H9 (cell line): Measurements from ENCODE around the gene HYAL2. TPM values are rescaled to one million over a fixed set of nuclear protein-coding genes. Genes with fewer than 3 reads are reported as not detected.
A peak's percentile ranks its signal among the peaks of the same experiment; 100 is the strongest.

ENCODE experiments used
- DNase-seq: peaks from one replicate; pipeline ENCODE4 v3.0.0-alpha.2; 2017
- H2AFZ ChIP-seq: one replicate; pipeline ENCODE4 v1.6.1; 2013; ENCODE audit warnings: mild to moderate bottlenecking, low read length, control low read depth, moderate library complexity
- H2AK5ac ChIP-seq: 2 replicates; pipeline ENCODE4 v1.6.1; 2013; ENCODE audit warnings: low read length, control low read depth, mixed read lengths; ENCODE audit not compliant: insufficient read length
- H2BK120ac ChIP-seq: one replicate; pipeline ENCODE4 v1.6.1; 2013; ENCODE audit warnings: low read depth, mild to moderate bottlenecking, low read length, control low read depth, inconsistent platforms; ENCODE audit not compliant: poor library complexity, severe bottlenecking
- H2BK12ac ChIP-seq: 2 replicates; pipeline ENCODE4 v1.6.1; 2013; ENCODE audit warnings: low read length, control low read depth, mixed read lengths, low read depth; ENCODE audit not compliant: insufficient read length
- H2BK15ac ChIP-seq: 2 replicates; pipeline ENCODE4 v1.6.1; 2013; ENCODE audit warnings: low read depth, low read length, control low read depth
- H2BK20ac ChIP-seq: one replicate; pipeline ENCODE4 v1.6.1; 2013; ENCODE audit warnings: low read depth, mild to moderate bottlenecking, low read length, control low read depth, inconsistent platforms; ENCODE audit not compliant: poor library complexity, severe bottlenecking
- H2BK5ac ChIP-seq: 2 replicates; pipeline ENCODE4 v1.6.1; 2013; ENCODE audit warnings: low read length, control low read depth, mixed read lengths; ENCODE audit not compliant: insufficient read length
- H3K14ac ChIP-seq: 2 replicates; pipeline ENCODE4 v1.6.1; 2013; ENCODE audit warnings: low read length, control low read depth; ENCODE audit not compliant: insufficient read depth
- H3K18ac ChIP-seq: 2 replicates; pipeline ENCODE4 v1.6.1; 2013; ENCODE audit warnings: low read depth, mild to moderate bottlenecking, mixed read lengths, low read length, control low read depth; ENCODE audit not compliant: insufficient read length
- H3K23ac ChIP-seq: 2 replicates; pipeline ENCODE4 v1.6.1; 2013; ENCODE audit warnings: low read length, control low read depth, mixed read lengths, low read depth; ENCODE audit not compliant: insufficient read length
- H3K23me2 ChIP-seq: 2 replicates; pipeline ENCODE4 v1.6.1; 2013; ENCODE audit warnings: low read depth, mild to moderate bottlenecking, mixed read lengths, low read length, control low read depth; ENCODE audit not compliant: insufficient read length, poor library complexity, severe bottlenecking
- H3K27ac ChIP-seq: 2 replicates; pipeline ENCODE4 v1.5.1; 2013; ENCODE audit warnings: low read length, control low read depth, mixed read lengths, low read depth; ENCODE audit not compliant: insufficient read length
- H3K27me3 ChIP-seq: 2 replicates; pipeline ENCODE4 v1.6.1; 2013; ENCODE audit warnings: low read length, control low read depth, inconsistent platforms; ENCODE audit not compliant: insufficient read depth
- H3K4ac ChIP-seq: 2 replicates; pipeline ENCODE4 v1.6.1; 2013; ENCODE audit warnings: low read depth, mild to moderate bottlenecking, control low read depth, inconsistent platforms, low read length, moderate library complexity
- H3K4me1 ChIP-seq: 2 replicates; pipeline ENCODE4 v1.6.1; 2013; ENCODE audit warnings: low read length, control low read depth, inconsistent platforms; ENCODE audit not compliant: insufficient read depth
- H3K4me2 ChIP-seq: 2 replicates; pipeline ENCODE4 v1.6.1; 2013; ENCODE audit warnings: low read length, control low read depth, mixed read lengths; ENCODE audit not compliant: insufficient read length, insufficient read depth
- H3K56ac ChIP-seq: 2 replicates; pipeline ENCODE4 v1.6.1; 2013; ENCODE audit warnings: low read depth, mild to moderate bottlenecking, mixed read lengths, low read length, control low read depth; ENCODE audit not compliant: insufficient read length
- H3K79me1 ChIP-seq: 2 replicates; pipeline ENCODE4 v1.6.1; 2013; ENCODE audit warnings: low read depth, mild to moderate bottlenecking, moderate library complexity, low read length, control low read depth, inconsistent platforms; ENCODE audit not compliant: insufficient read depth, poor library complexity, severe bottlenecking
- H3K79me2 ChIP-seq: 2 replicates; pipeline ENCODE4 v1.6.1; 2013; ENCODE audit warnings: low read length, control low read depth, inconsistent platforms; ENCODE audit not compliant: insufficient read depth
- H3K9ac ChIP-seq: 2 replicates; pipeline ENCODE4 v1.6.1; 2013; ENCODE audit warnings: low read length, control low read depth, mixed read lengths; ENCODE audit not compliant: insufficient read length; ENCODE audit errors: extremely low read depth
- H3K9me3 ChIP-seq: one replicate; pipeline ENCODE4 v1.6.1; 2013; ENCODE audit warnings: low read depth, low read length, inconsistent platforms; ENCODE audit not compliant: control insufficient read depth
- H3T11ph ChIP-seq: one replicate; pipeline ENCODE4 v1.6.1; 2013; ENCODE audit warnings: mild to moderate bottlenecking, low read length, control low read depth, inconsistent platforms
- H4K20me1 ChIP-seq: one replicate; pipeline ENCODE4 v1.6.1; 2013; ENCODE audit not compliant: control insufficient read depth, insufficient read length, insufficient read depth
- H4K5ac ChIP-seq: 2 replicates; pipeline ENCODE4 v1.6.1; 2013; ENCODE audit warnings: low read depth, mild to moderate bottlenecking, mixed read lengths, low read length, control low read depth; ENCODE audit not compliant: insufficient read length
- H4K8ac ChIP-seq: replicated peaks from 2 replicates; pipeline ENCODE4 v1.6.1; 2013; ENCODE audit warnings: low read length, control low read depth, mixed read lengths, low read depth; ENCODE audit not compliant: insufficient read length
- H4K91ac ChIP-seq: 2 replicates; pipeline ENCODE4 v1.6.1; 2013; ENCODE audit warnings: low read depth, mild to moderate bottlenecking, moderate library complexity, mixed read lengths, low read length, control low read depth; ENCODE audit not compliant: insufficient read length
- H3K27ac Mint-ChIP-seq, 3 experiments: 2 replicates in 2 of 3; 3 replicates in 1 of 3; pipeline ENCODE4 v1.8.0; 2020 to 2021; ENCODE audit warnings: mixed read lengths in 3 of 3, mild to moderate bottlenecking in 1 of 3, moderate library complexity in 1 of 3
- H3K27me3 Mint-ChIP-seq: 2 replicates; pipeline ENCODE4 v1.8.0; 2021; ENCODE audit warnings: low read depth, mild to moderate bottlenecking, moderate library complexity, mixed read lengths
- H3K36me3 Mint-ChIP-seq, 3 experiments: 2 replicates in 2 of 3; 3 replicates in 1 of 3; pipeline ENCODE4 v1.8.0; 2020 to 2021; ENCODE audit warnings: low read depth in 3 of 3, mixed read lengths in 3 of 3; ENCODE audit not compliant: insufficient read depth in 1 of 3
- H3K4me1 Mint-ChIP-seq, 2 experiments: 2 replicates each; pipeline ENCODE4 v1.8.0; 2020; ENCODE audit warnings: mixed read lengths in 2 of 2
- H3K4me3 Mint-ChIP-seq, 2 experiments: 2 replicates in 1 of 2; 3 replicates in 1 of 2; pipeline ENCODE4 v1.8.0; 2020 to 2021; ENCODE audit warnings: mild to moderate bottlenecking in 2 of 2, mixed read lengths in 2 of 2, moderate library complexity in 1 of 2
- H3K9me3 Mint-ChIP-seq, 2 experiments: 2 replicates in 1 of 2; 3 replicates in 1 of 2; pipeline ENCODE4 v1.8.0; 2020; ENCODE audit warnings: mild to moderate bottlenecking in 2 of 2, mixed read lengths in 2 of 2, moderate library complexity in 1 of 2
- CTCF ChIP-seq: fragments of 200-600 bp; sonication (generic); conservative IDR thresholded peaks from 3 replicates; pipeline ENCODE4 v1.8.0; 2021; ENCODE audit warnings: antibody characterized with exemption, mild to moderate bottlenecking
- WGBS: extraction: QIAGEN DNeasy Blood & Tissue Kit; methylation state at CpG from one replicate; pipeline ENCODE4 v1.1.7; 2013; ENCODE audit warnings: missing lambda C conversion rate, low lambda C conversion rate, mixed read lengths; ENCODE audit not compliant: insufficient read length; ENCODE audit errors: extremely low coverage; 5-methylcytosine and 5-hydroxymethylcytosine counted together
- total RNA-seq: library from RNA; stranded (reverse); gene quantifications from 2 replicates; pipeline ENCODE4 v1.2.1, GENCODE V29; 2021

HYAL2 gene
- total RNA-seq, 1 experiment from 2014 or later: 51.9 TPM

DNA sequence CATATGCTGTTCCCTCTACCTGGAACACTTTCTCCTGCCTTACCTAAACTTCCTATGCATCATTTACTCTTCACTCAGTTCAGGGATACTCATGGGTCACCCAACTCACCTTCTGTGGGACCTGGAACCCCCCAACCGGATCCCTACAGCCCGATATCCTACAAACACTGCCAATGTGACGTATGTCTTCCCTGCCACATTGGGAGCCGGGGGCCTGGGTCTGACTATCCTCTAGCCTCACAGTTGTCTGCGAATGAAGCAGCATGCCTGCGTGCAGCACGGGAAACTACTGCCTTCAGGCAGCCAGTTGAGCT lies 27.6 kb upstream of the HYAL2 start:
- Histone ChIP-seq H3K9me3 (no peaks in the 10 kb centered on the region), H3K27me3 (peaks cover under 1% of the 10 kb centered on the region; the same call in 1 of the 2 replicates), H2BK120ac (no peak overlapping the region), H2AFZ (no peak overlapping the region), H3K79me2 (no peaks in the 10 kb centered on the region), H3K23me2 (peaks cover 19% of the 10 kb centered on the region), H2BK12ac (no peak overlapping the region), H3K14ac (no peak overlapping the region), H2AK5ac (no peak overlapping the region), H3K4me1 (no peaks in the 10 kb centered on the region; the same call in 1 of the 2 replicates), H4K20me1 (no peaks in the 10 kb centered on the region), H2BK15ac (no peak overlapping the region), H3K56ac (no peak overlapping the region), H3K27ac (no peak overlapping the region), H4K91ac (no peak overlapping the region), H4K5ac (no peak overlapping the region), H3K18ac (no peak overlapping the region), H3K4me2 (peak overlapping the region; percentile 74), H3K9ac (peak overlapping the region; percentile 40), H2BK20ac (no peak overlapping the region), H2BK5ac (no peak overlapping the region), H3K79me1 (no peaks in the 10 kb centered on the region), H3K23ac (no peak overlapping the region), H4K8ac (no peak overlapping the region), H3T11ph (no peak overlapping the region), H3K4ac (no peak overlapping the region)
- no peak for DNase-seq
- no CpG with 5 or more reads among the region's 7 CpGs for WGBS
- Mint-ChIP-seq H3K4me3 (peak overlapping the region; percentile 94 to 96), H3K4me1 (peaks cover 18 to 19% of the 10 kb centered on the region in 2 experiments), H3K27ac (no peak overlapping the region), H3K27me3 (peaks cover 15% of the 10 kb centered on the region), H3K9me3 (no peaks in the 10 kb centered on the region), H3K36me3 (peaks cover 14 to 31% (median 21%) of the 10 kb centered on the region in 3 experiments; a peak in 6 of 7 replicates)
- TF ChIP-seq CTCF: no peak
